ENCODE data around the gene CMTM7.
"Not testable (repeated sequence)": the region's sequence is repeated elsewhere in the genome, so short reads cannot be mapped to it uniquely, and the experiment has no call there.

The CMTM7 gene

GRCh38 chr3:32437896-32438295, 46.2 kb downstream of the CMTM7 start:
- no peak overlapping the region for H3K27ac ChIP-seq (ENCODE audit: extremely low read depth, low read depth, low read length)
- TF ChIP-seq ZNF302 (tag by site-specific recombination; IDR thresholded peaks at IDR 0.05; ENCODE audit: low read depth) (no peak), ZNF501 (tag by site-specific recombination; IDR thresholded peaks at IDR 0.05) (no peak), ZFHX2 (tag by site-specific recombination; conservative IDR thresholded peaks at IDR 0.05) (no peak)
- no peaks in the 10 kb centered on the region for H3K4me1 ChIP-seq (ENCODE audit: control insufficient read depth, insufficient read depth, low read length)
- no peaks in the 10 kb centered on the region for H3K9me3 ChIP-seq (ENCODE audit: control insufficient read depth, insufficient read depth, low read depth, low read length)
- ChIA-PET CTCF (interaction anchor here (0.5 to 1.6 kb wide), 4 partner anchors 23 to 248 kb away, joined by 3 to 6 read pairs (median 3); no protein-coding TSS in a partner anchor), POLR2A (no interaction called here)
- peaks cover 0 to 4% of the 10 kb centered on the region in 2 experiments; a peak in 1 of 3 replicates for H3K36me3 ChIP-seq (ENCODE audit: control insufficient read depth in 2 of 2, insufficient read depth in 1 of 2, low read length in 2 of 2)
- H3K4me3 ChIP-seq (ENCODE audit: low read depth, low read length) = no peak overlapping the region

DNA sequence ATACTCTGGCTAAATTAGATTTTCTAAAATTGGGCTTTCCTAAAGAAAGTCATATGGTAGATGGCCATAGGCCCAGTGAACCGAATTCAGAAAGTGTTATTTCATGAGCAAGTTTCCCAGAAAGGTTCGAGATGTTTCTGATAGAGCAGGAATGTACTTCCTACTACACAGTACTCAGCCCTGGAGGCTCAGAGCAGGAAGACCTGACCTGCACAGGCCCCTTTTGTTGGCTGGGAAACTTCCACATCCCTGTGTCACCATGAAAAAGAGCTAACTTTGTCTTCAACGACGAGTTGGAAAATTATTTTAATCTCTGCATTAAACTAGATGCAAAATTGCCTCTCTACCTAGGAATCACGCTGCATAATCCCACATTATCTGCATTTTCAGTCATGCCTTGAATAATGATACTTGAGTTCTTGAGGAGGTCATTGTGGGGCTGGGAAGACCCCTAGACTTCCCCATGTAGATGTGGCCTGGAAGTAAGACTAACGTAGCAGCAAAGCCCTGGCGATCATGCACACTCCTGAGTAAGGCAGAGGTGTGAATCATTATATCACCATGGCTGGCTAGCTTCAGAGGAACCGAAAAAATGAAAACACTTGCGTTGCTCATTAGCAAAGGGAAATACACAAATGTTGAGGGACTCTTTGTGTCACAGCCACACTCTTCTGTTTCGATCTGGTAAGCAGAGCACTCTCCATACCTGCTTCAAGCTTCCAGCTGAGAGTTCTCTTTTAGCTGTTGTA, 47.1 kb downstream of the CMTM7 start:
- no peak overlapping the region for H3K4me3 ChIP-seq (ENCODE audit: low read depth, low read length)
- CTCF ChIA-PET = interaction anchor here (0.9 to 1.6 kb wide), 3 partner anchors 24 to 63 kb away, joined by 3 to 6 read pairs (median 3); no protein-coding TSS in a partner anchor
- no peak for TF ChIP-seq SCRT1 (tag by site-specific recombination; IDR thresholded peaks at IDR 0.05; ENCODE audit: borderline replicate concordance)
- no peak for TF ChIP-seq ZBTB20 (tag by site-specific recombination; IDR thresholded peaks at IDR 0.05)
- TF ChIP-seq, protein P1, sequence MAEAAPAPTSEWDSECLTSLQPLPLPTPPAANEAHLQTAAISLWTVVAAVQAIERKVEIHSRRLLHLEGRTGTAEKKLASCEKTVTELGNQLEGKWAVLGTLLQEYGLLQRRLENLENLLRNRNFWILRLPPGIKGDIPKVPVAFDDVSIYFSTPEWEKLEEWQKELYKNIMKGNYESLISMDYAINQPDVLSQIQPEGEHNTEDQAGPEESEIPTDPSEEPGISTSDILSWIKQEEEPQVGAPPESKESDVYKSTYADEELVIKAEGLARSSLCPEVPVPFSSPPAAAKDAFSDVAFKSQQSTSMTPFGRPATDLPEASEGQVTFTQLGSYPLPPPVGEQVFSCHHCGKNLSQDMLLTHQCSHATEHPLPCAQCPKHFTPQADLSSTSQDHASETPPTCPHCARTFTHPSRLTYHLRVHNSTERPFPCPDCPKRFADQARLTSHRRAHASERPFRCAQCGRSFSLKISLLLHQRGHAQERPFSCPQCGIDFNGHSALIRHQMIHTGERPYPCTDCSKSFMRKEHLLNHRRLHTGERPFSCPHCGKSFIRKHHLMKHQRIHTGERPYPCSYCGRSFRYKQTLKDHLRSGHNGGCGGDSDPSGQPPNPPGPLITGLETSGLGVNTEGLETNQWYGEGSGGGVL (tag by site-specific recombination; IDR thresholded peaks at IDR 0.05) = no peak
- no peak for TF ChIP-seq ZEB2 (tag by site-specific recombination; IDR thresholded peaks at IDR 0.05)
- no peak for TF ChIP-seq ZNF112 (tag by site-specific recombination; IDR thresholded peaks at IDR 0.05)
- no peak for TF ChIP-seq ZNF473 (tag by site-specific recombination; IDR thresholded peaks at IDR 0.05)
- TF ChIP-seq TCF7L2 (IDR thresholded peaks at IDR 0.05; ENCODE audit: borderline replicate concordance, low read depth, low read length) = no peak
- TF ChIP-seq GLI2 (tag by site-specific recombination; IDR thresholded peaks at IDR 0.05; ENCODE audit: borderline replicate concordance, low read depth) = no peak
- TF ChIP-seq ZNF341 (tag by site-specific recombination; IDR thresholded peaks at IDR 0.05; ENCODE audit: low read depth) = no peak
- TF ChIP-seq ZBTB48 (tag by site-specific recombination; IDR thresholded peaks at IDR 0.05) = no peak
- no peak for TF ChIP-seq ZNF530 (tag by site-specific recombination; IDR thresholded peaks at IDR 0.05; ENCODE audit: low read depth)
- no peak for TF ChIP-seq TRIM28 (IDR thresholded peaks at IDR 0.05; ENCODE audit: borderline replicate concordance, low read length)
- TF ChIP-seq ZNF664 (tag by site-specific recombination; IDR thresholded peaks at IDR 0.05) = no peak
- TF ChIP-seq REST (tag by site-specific recombination; IDR thresholded peaks at IDR 0.05) = no peak
- no peak for TF ChIP-seq ZNF610 (tag by site-specific recombination; IDR thresholded peaks at IDR 0.05; ENCODE audit: borderline replicate concordance)
- no peak for TF ChIP-seq ZNF654 (tag by site-specific recombination; IDR thresholded peaks at IDR 0.05; ENCODE audit: low read depth)
- no peak for TF ChIP-seq ZBTB7A (tag by site-specific recombination; IDR thresholded peaks at IDR 0.05; ENCODE audit: low read depth)
- no peak for TF ChIP-seq ZNF175 (tag by site-specific recombination; IDR thresholded peaks at IDR 0.05)
- no peaks in the 10 kb centered on the region for H3K9me3 ChIP-seq (ENCODE audit: control insufficient read depth, insufficient read depth, low read depth, low read length)
- POLR2A ChIA-PET = no interaction called here
- H3K36me3 ChIP-seq (ENCODE audit: control insufficient read depth in 2 of 2, insufficient read depth in 1 of 2, low read length in 2 of 2) = peaks cover 0 to 4% of the 10 kb centered on the region in 2 experiments; a peak in 1 of 3 replicates
- no peak overlapping the region for H3K27ac ChIP-seq (ENCODE audit: extremely low read depth, low read depth, low read length)
- H3K4me1 ChIP-seq (ENCODE audit: control insufficient read depth, insufficient read depth, low read length) = no peaks in the 10 kb centered on the region

- H3K9me3 ChIP-seq (ENCODE audit: control insufficient read depth, insufficient read depth, low read depth, low read length); CTCF ChIA-PET; H3K36me3 ChIP-seq (ENCODE audit: control insufficient read depth in 2 of 2, insufficient read depth in 1 of 2, low read length in 2 of 2); H3K4me3 ChIP-seq (ENCODE audit: low read depth, low read length); H3K27ac ChIP-seq (ENCODE audit: extremely low read depth, low read depth, low read length); POLR2A ChIA-PET; H3K4me1 ChIP-seq (ENCODE audit: control insufficient read depth, insufficient read depth, low read length): not testable (repeated sequence)
Observed at GRCh38 chr3:32439421-32439820, 47.8 kb downstream of the CMTM7 start.

Data from HEK293 (cell line).